GM21360 (cell line): ENCODE data around the gene SKIC2.

Source experiments
- ATAC-seq: cut with Tn5 transposase; IDR thresholded peaks from one replicate; pipeline ENCODE4 v1.9.1; 2021; ENCODE audit warnings: mild to moderate bottlenecking, moderate library complexity; ENCODE audit not compliant: unreplicated experiment

The SKIC2 gene

DNA sequence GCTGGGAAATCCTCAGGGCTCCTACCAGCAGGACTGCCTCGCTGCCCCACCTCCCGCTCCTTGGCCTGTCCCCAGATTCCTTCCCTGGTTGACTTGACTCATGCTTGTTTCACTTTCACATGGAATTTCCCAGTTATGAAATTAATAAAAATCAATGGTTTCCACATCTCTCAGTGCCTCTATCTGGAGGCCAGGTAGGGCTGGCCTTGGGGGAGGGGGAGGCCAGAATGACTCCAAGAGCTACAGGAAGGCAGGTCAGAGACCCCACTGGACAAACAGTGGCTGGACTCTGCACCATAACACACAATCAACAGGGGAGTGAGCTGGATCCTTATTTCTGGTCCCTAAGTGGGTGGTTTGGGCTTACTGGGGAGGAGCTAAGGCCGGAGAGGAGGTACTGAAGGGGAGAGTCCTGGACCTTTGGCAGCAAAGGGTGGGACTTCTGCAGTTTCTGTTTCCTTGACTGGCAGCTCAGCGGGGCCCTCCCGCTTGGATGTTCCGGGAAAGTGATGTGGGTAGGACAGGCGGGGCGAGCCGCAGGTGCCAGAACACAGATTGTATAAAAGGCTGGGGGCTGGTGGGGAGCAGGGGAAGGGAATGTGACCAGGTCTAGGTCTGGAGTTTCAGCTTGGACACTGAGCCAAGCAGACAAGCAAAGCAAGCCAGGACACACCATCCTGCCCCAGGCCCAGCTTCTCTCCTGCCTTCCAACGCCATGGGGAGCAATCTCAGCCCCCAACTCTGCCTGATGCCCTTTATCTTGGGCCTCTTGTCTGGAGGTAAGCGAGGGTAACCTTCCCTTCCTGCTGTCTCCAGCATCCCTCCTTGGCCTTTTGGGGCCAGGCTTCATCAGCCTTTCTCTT is 13.2 kb upstream of the SKIC2 start, which contains the start of gene CFB:
CFB (plus strand) TSS at position 589 of the 863 bp plus-strand sequence; CDS start at position 716, 127 bp downstream.
- ATAC-seq = no peak

GRCh38 chr6:31946370-31946885 is 12.5 kb upstream of the SKIC2 start:
- ATAC-seq = no peak

DNA sequence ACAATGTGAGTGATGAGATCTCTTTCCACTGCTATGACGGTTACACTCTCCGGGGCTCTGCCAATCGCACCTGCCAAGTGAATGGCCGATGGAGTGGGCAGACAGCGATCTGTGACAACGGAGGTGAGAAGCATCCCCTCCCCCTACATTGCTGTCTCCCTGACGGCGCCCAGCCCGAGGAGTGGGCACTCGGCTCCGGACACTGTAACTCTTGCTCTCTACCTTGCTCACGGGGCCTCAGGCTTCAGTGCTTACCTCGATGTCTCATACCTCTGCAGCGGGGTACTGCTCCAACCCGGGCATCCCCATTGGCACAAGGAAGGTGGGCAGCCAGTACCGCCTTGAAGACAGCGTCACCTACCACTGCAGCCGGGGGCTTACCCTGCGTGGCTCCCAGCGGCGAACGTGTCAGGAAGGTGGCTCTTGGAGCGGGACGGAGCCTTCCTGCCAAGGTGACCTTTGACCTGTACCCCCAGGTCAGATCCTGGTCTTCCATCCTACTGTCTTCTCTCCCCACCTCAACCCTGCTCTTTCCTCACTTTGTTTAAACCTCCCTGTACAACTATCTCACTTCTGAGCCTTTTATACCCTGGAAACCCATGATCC is 11.8 kb upstream of the SKIC2 start:
- no peak for ATAC-seq

GRCh38 chr6:31947864-31948263 is 11.1 kb upstream of the SKIC2 start:
- no peak for ATAC-seq

DNA sequence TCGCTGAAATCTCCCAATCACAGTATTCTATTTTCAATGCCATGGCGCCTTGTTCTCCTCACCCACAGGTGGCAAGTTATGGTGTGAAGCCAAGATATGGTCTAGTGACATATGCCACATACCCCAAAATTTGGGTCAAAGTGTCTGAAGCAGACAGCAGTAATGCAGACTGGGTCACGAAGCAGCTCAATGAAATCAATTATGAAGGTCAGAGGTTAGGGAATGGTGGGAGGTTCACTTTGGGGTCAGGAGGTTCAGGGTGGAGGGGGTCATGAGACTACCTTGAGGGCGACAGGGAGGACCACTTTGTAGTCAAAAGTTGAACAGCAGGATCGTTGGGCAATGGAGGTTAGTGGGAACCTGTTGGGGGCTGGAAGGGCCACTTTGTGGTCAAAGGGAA is 10.7 kb upstream of the SKIC2 start:
- ATAC-seq = no peak

- no peak for ATAC-seq
Measured at GRCh38 chr6:31948753-31949413, 10.1 kb upstream of the SKIC2 start.

DNA sequence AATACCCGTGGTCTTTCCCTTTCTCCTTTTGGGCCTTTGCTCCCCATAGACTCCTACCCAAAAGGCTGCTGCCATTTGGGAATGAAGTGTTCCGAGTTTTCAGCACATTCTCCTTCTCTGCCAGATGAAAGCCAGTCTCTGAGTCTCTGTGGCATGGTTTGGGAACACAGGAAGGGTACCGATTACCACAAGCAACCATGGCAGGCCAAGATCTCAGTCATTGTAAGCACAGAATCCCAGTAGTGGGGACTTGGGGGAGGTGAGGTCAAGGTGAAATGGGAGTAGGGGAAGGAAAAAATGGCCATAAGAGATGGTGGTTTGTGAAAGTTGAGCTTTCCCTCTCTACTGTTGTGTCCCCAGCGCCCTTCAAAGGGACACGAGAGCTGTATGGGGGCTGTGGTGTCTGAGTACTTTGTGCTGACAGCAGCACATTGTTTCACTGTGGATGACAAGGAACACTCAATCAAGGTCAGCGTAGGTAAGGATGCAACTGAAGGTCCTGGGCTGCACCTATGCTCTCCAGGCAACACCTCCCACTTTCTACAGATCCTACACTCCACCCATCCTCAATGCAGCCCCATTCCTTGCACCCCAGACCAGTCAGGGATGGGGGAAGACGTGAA is 8.9 kb upstream of the SKIC2 start:
- no peak for ATAC-seq

DNA sequence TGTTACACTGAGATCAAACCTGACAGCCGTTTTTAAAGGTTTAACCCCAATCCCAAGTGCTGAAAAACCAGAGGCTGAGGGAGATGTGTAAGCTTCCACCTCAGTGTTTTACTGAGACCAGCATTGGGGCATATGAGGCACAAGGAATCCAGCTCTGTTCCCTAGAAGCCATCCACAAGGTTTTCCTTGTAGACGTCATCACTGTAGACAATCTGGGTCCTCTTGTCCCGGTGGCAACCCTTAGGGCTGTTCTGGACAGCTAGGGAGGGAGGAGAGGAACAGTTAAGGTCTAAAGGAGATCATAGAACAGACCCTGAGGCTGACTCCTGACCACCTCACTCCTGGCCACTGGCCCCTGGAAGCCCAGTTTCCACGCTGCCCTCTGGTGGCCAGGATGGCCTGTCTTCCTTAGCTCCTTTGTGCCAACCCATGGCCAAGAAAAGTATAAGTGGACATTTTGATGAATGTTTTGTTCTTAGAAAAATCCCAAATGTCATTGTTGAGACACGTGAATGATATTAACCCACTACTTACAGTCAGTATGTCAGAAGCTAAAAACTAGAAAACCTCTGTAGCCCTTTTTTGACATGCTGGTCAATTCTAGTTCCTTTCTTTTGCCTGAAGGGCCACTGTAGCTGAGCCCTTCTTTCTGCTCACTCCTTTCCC is 6.7 kb upstream of the SKIC2 start:
- no peak for ATAC-seq

DNA sequence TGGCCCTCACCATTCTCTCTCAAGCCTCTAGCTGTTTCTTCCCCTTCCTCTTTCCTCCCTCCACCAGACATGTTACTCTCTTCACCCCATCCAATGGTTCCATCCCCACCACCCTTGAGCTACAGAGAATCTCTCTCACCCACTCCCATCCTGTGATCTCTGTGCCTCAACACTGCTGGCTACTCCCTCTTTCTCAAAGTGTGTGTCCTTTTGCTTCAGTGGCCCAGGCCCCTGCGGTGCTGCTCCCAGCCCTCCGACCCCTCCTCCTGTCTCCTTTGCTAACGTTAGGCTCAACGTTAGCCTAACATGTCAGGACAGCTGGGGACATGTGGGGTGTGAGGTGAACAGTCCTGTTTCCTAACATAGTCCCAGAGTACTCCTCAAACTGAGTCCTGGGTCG is 6.1 kb upstream of the SKIC2 start:
- no peak for ATAC-seq

DNA sequence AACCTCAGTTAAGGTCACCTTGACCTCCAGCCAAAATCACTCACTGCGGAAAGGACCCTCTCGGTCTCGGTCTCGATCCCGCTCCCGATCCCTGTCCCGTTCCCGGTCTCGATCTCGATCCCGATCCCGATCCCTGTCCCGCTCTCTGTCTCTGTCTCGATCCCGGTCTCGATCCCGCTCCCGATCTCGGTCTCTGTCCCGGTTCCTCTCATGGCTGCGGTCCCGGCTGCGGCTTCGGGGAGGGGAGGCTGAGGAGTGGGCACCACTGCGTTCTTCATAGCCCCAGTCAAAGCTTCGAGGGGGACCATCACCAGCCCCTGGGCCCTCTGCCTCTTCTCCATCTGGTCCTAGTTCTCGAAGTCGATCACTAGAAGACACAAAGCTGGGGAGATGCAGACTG is 4.5 kb upstream of the SKIC2 start:
- no peak for ATAC-seq

DNA sequence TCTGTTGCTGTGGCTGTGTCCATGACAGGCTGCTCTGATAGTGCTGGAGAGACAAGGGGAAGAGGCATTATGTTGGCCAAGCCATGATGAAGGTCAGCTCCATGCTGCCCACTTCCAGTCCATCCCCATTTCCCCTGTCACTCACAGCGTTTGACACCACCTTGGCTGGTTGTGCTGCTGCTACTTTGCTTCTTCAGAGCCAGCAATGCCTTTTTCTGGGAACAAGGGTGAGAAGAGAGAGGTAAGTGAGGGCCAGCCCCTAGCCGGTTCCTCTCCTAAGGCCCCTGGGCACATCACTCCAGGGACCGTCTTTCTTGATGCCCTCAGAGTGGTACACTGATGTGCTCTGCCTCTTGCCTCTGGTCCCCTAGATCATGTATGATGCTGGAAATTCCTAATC is 2.2 kb upstream of the SKIC2 start:
- ATAC-seq = no peak

DNA sequence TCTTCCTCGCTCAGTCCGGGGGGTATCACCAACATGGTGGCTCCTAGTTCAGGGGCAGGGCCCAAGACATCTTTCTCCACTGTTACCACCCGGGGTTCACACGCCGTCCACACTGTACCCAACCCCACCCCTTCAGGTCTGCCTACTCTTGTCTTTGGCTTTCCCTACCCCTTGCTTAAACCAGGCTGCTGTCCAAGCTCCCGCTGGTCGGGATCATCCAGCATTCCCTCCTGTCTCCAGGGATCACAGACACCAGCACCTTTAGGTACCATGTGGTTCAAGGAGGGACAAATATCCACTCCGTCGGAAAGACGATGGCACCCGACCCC is 599 bp upstream of the SKIC2 start:
- peak; percentile 10 for ATAC-seq

DNA sequence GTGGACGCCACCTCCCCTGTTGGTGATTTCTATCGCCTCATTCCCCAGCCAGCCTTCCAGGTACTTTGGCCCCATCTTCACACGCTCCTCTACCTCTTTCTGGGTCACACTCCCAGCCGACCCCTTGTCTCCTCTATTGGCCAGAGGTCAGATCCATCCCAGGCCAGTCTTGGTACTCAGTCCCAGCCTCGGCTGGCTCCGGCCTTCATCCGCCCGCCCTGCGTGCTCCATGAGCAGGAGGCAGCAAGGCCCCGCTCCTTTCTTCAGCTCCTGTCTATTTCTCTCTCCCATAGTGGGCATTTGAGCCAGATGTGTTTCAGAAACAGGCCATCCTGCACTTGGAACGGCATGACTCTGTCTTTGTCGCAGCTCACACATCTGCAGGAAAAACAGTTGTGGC is 2.6 kb downstream of the SKIC2 start:
- ATAC-seq = no peak

DNA sequence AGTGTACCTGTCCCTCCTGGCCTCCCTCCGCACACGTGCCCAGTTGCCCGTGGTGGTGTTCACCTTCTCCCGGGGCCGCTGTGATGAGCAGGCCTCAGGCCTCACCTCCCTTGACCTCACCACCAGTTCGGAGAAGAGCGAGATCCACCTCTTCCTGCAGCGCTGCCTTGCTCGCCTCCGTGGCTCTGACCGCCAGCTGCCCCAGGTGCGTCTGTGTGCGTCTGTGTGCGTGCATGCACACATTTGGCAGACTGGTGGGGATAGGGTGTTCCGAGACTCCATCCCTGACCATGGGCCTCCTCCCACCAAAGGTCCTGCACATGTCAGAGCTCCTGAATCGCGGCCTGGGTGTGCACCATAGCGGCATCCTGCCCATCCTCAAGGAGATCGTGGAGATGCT is 4.9 kb downstream of the SKIC2 start:
- no peak for ATAC-seq

DNA sequence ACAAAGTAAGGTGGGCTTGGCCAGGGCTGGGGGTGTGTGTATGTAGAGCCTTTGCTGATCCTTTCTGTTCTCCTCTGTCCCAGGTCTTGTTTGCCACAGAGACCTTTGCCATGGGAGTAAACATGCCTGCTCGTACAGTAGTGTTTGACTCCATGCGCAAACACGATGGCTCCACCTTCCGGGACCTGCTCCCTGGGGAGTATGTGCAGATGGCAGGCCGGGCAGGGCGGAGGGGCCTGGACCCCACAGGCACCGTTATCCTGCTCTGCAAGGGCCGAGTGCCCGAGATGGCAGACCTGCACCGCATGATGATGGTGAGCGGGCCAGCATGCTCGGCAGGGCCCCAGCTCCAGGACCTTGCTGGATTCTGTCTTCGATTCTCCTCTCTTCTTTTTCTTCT is 6.7 kb downstream of the SKIC2 start:
- ATAC-seq = no peak

DNA sequence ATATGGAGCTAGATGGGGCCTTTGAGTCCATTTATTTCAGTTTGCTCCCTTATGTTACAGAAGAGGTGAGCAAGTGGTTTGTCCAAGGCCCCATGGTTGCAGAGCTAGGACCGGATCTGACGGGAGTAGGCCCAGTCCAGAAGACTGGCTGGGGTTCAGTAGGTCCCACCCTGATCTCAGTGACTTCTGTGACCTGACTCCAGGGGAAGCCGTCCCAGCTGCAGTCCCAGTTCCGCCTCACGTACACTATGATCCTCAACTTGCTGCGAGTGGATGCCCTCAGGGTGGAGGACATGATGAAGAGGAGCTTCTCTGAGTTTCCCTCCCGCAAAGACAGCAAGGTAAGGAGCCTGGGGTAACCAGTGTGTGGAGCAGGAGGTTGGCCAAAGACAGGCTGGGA is 7.5 kb downstream of the SKIC2 start:
- ATAC-seq = no peak

DNA sequence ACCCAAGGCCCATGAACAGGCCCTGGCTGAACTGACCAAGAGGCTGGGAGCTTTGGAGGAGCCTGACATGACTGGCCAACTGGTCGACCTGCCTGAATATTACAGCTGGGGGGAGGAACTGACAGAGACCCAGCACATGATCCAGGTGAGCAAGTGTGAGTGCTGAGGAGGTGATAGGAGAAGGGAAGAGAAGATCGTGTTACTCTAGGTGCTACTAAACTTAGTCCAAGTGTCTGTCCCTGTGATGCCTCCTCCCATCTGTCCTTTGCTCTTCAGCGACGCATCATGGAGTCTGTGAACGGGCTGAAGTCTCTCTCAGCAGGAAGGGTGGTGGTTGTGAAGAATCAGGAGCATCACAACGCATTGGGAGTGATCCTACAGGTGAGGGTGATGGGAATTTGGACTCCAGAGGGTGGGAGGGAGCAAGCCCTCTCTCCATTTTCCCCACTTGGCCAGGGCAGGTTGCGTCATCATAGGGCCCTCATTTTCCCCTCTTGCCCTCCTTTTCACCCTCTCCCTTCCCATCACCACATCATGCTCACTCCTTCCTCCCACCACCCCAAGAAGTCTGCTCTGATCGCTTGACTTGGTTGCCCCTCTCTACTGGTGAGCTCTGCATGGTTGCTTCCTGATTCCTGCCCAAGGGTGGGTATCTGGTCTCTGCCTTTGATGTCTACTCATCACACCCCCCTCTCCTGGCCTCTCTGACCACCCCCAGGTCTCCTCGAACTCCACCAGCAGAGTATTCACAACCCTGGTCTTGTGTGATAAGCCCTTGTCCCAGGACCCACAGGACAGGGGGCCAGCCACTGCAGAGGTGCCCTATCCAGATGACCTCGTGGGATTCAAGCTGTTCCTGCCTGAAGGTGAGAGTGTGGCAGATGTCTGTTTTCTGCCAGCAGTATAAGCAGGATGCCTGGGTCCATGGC is 8.3 kb downstream of the SKIC2 start:
- ATAC-seq = no peak

GRCh38 chr6:31967926-31968320 is 8.9 kb downstream of the SKIC2 start:
- no peak for ATAC-seq

GRCh38 chr6:31968326-31968725 is 9.4 kb downstream of the SKIC2 start:
- ATAC-seq = no peak
